HAP-1 (cell line): ENCODE measurements around the gene TUT4.
A peak's percentile ranks its signal among the peaks of the same experiment; 100 is the strongest.

Experiments
- DNase-seq, 2 experiments: peaks; one replicate each; pipeline ENCODE4 v3.0.0-alpha.2; 2016 to 2020; ENCODE audit warnings: low spot score in 2 of 2
- H3K27me3 ChIP-seq: fragments of 250-450 bp; sonication (Bioruptor Pico); 2 replicates; pipeline ENCODE4 v1.5.1; 2020; ENCODE audit warnings: low read depth, mild to moderate bottlenecking, moderate library complexity
- H3K36me3 ChIP-seq: fragments of 250-450 bp; sonication (Bioruptor Pico); replicated peaks from 2 replicates; pipeline ENCODE4 v1.5.1; 2020; ENCODE audit warnings: mild to moderate bottlenecking
- H3K4me1 ChIP-seq: fragments of 250-450 bp; sonication (Bioruptor Pico); 2 replicates; pipeline ENCODE4 v1.5.1; 2020; ENCODE audit warnings: mild to moderate bottlenecking
- H3K4me3 ChIP-seq: fragments of 250-450 bp; sonication (Bioruptor Pico); 2 replicates; pipeline ENCODE4 v1.5.1; 2020; ENCODE audit warnings: mild to moderate bottlenecking, moderate library complexity
- H3K9me3 ChIP-seq: fragments of 250-450 bp; sonication (Bioruptor Pico); 2 replicates; pipeline ENCODE4 v1.5.1; 2020; ENCODE audit warnings: mild to moderate bottlenecking, moderate library complexity
- in situ Hi-C: fragments of 300-500 bp; cut with MboI; formaldehyde crosslinking; loops from 3 replicates; pipeline ENCODE4 v1.14.3; 2020; ENCODE audit warnings: low sequenced_read_pairs, inconsistent platforms, mixed read lengths

Gene TUT4

DNA sequence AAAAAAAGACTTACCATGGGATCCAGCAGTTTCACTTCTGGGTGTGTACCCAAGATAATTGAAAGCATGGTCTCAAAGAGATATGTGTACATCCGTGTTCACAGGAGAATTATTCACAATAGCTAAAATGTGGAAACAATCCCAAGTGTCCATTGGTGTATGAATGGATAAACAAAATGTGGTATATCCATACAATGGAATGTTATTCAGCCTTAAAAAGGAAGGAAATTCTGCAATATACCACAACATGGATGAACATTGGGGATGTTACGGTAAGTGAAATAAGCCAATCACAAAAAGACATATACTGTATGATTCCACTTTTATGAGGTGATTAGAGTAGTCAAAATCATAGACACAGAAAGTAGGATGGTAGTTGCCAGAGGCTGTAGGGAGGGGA is 7.0 kb upstream of the TUT4 start:
- in situ Hi-C loops = no loop called here
- Histone ChIP-seq H3K4me3 (no peak overlapping the region), H3K36me3 (no peaks in the 10 kb centered on the region), H3K27me3 (no peaks in the 10 kb centered on the region; the same call in 1 of the 2 replicates), H3K9me3 (no peaks in the 10 kb centered on the region), H3K4me1 (no peaks in the 10 kb centered on the region)
- no peak for DNase-seq

DNA sequence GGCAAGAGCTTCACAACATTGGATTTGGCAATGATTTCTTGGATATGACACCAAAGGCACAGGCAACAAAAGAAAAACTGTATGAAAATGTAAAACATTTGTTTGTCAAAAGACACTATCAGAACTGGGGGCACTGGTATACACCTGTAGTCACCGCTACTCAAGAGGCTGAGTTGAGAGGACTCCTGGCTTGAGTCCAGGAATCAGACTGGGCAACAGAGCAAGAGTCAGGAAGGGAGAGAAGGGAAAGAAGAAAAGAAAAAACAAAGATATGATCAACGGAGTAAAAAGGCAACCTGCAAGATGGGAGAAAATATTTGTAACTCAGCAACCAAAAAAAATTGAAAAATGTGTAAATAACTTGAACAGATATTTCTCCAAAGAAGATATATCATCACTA is 6.0 kb upstream of the TUT4 start:
- in situ Hi-C loops = no loop called here
- Histone ChIP-seq H3K4me3 (no peak overlapping the region), H3K4me1 (peaks cover 5% of the 10 kb centered on the region), H3K36me3 (no peaks in the 10 kb centered on the region), H3K9me3 (no peaks in the 10 kb centered on the region), H3K27me3 (no peaks in the 10 kb centered on the region; the same call in 1 of the 2 replicates)
- DNase-seq = no peak

DNA sequence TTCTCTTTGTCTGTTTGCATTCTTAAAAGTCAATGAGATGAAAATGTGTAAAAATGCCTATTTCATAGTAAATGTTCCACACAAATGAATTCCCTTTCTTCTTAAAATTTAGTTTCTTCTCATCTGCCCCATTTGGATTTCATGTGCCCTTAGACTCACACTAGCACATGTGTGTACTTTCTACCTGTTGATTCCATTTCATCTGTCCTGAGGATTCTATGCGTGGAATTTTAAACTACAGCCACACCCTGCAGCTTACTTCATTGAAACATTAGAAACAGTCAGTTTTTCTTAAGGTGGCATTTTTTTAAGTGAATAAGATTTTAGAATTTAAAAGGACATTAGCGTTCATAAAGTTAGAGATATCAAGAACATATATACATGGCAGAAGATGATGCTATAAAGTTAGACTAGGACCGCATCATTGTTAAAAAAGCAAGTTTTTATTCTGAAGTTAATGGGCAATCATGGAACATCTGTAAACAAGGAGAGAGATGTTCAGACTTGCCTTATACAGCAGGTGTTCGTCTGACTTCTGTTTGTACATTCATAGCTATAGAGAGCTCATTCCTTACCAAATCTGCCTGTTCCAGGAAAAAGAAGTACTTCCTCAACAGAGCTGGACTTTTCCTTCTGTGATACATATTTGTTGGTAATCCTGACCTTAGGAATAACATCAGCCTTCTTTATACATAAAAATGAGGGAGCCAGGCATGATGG is 3.9 kb upstream of the TUT4 start:
- peaks cover 6% of the 10 kb centered on the region for H3K4me1 ChIP-seq
- in situ Hi-C loops = no loop called here
- no peaks in the 10 kb centered on the region for H3K36me3 ChIP-seq
- no peaks in the 10 kb centered on the region for H3K27me3 ChIP-seq
- no peak for DNase-seq
- H3K4me3 ChIP-seq = no peak overlapping the region
- no peaks in the 10 kb centered on the region for H3K9me3 ChIP-seq

DNA sequence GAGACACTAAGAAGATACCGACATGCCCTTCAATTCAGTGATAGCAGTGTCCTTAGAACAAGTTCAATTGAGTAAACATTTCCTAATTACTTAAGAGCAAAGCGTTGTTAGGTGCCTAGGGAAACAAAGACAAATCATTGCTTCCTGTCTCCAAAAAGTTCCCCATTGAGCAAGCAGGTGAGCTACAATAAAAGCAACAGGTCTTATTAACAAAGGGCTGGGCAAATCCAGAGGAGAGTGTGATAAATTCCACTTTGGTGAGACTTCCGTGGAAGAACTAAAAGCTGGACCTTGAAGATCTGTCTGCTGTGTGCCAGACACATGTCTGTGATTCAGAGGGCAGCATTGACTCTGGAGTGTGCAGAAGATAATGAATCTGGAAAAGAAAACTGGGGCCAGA is 1.9 kb upstream of the TUT4 start:
- H3K36me3 ChIP-seq = no peaks in the 10 kb centered on the region
- H3K4me1 ChIP-seq = peaks cover 9% of the 10 kb centered on the region
- in situ Hi-C loops = no loop called here
- no peaks in the 10 kb centered on the region for H3K9me3 ChIP-seq
- H3K27me3 ChIP-seq = no peaks in the 10 kb centered on the region
- no peak overlapping the region for H3K4me3 ChIP-seq
- DNase-seq = no peak

DNA sequence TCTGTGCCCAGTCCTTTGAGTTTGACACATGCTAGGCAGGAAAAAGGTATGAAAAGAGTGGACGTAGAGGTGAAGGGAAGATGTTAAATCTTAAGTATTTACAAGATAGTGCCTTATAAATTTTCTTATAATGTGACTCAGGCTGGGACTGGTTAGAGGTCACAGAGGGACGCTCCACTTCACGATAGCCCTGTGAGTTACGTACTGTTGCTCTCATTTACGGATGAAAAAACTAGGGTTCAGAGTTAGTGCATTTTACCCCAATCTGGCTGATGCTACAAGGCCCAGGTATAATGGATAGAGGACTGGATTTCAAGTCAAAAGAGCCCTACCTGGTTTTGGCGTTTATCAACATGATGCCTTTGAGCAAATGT is 1.4 kb upstream of the TUT4 start:
- Histone ChIP-seq H3K36me3 (no peaks in the 10 kb centered on the region), H3K27me3 (no peaks in the 10 kb centered on the region), H3K4me1 (peaks cover 12% of the 10 kb centered on the region), H3K9me3 (no peaks in the 10 kb centered on the region), H3K4me3 (peak overlapping the region; percentile 70)
- no peak for DNase-seq
- in situ Hi-C loops = no loop called here

DNA sequence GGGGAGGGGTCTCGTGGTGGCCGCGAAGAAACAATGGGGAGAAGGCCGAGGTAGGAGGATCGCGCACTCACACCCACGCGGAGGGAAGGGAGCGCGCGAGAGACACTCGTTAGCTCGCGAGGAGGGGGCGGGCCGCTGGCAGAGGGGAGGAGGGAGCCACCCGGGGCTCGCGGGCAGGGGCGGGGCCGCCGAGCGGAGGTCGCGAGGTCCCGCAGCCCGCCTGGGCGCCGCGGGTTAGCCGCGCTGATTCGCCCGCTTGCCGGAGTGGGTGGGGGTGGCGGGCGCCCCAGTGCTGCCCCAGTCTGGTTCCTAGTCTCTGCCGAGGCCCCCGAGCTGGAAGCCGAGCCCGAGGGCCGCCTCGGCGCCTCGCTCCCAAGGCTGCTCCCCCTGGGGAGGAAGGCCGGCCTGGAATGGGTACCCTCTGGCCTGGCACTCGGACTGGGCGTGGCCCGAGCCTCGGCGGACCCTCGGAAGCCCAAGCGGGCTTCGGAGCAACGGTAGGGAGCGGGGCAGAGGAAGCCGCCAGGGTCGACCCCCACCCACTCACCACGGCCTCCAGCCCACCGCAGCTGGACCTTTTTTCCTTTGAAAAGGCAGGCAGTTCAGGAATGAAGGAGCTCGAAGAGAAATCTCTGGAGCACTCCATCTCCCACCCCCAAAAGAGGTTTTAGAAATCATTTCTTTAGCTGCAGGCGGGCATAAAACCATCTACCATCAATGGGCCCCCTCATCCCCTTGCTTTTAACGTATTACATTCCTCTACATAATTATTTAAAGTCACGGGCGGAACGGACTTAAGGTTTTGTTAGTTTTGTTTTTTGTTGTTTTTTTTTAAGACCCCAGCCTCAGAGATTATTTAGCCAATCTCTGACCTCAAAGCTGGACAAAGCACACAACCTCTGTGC is 722 bp upstream of the TUT4 start:
- no peaks in the 10 kb centered on the region for H3K36me3 ChIP-seq
- no peaks in the 10 kb centered on the region for H3K9me3 ChIP-seq
- H3K4me3 ChIP-seq = peak overlapping the region; percentile 70
- DNase-seq = peak; percentile 75 to 93
- H3K27me3 ChIP-seq = no peaks in the 10 kb centered on the region
- H3K4me1 ChIP-seq = peaks cover 18% of the 10 kb centered on the region
- in situ Hi-C loops = no loop called here

DNA sequence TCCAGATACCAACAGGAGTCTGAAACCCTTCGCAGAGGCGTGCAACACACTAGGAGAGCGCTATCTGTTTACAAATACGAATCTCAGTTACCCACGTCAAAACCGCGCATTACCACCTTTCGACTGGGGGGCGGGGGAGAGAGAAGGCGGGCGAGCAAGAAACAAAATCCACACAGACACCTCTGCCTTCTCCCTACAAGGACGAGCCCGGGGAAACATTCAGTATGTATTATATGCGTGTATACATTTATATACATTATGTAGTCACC is 722 bp downstream of the TUT4 start:
- no peaks in the 10 kb centered on the region for H3K36me3 ChIP-seq
- in situ Hi-C loops = no loop called here
- DNase-seq = peak; percentile 57 to 70

DNA sequence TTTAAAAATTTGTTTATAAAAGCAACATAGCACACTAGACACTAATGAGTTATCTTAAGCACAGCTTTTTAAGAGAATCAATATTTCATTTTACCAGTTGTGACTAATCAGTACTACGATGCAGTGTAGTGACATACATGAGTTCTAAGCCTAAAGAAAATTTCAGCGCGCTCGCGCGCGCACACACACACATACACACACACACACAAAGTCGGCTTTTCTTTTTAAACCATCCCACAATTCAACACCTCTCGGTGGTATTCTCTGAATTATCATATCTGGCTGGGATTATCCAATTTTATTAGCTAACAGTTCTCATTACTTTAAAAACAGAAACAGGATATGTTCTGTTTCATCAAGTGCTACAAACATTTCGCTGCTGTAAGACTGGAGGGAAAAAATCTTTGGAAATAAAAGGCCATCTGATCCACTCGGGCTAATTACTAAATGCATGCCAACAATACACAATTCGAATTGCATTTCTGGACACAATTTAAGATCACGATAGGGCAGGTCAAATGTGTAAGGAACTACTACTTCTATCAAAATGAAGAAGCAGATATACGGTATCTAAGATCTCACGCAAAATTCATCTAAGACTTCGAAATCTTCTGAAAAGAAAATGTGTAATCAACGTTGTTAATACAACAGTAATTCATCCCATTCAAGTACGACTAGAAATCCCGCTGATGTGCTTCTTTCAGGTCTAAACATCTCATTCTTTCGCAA is 1.2 kb downstream of the TUT4 start:
- Histone ChIP-seq H3K27me3 (no peaks in the 10 kb centered on the region), H3K9me3 (no peaks in the 10 kb centered on the region), H3K4me3 (peak overlapping the region; percentile 70), H3K4me1 (peaks cover 20% of the 10 kb centered on the region), H3K36me3 (no peaks in the 10 kb centered on the region)
- peak; percentile 29 to 54 for DNase-seq
- in situ Hi-C loops = no loop called here

More for the DNA sequence above, 722 bp downstream of the TUT4 start:
- H3K9me3 ChIP-seq = no peaks in the 10 kb centered on the region
- H3K4me1 ChIP-seq = peaks cover 20% of the 10 kb centered on the region
- H3K27me3 ChIP-seq = no peaks in the 10 kb centered on the region
- H3K4me3 ChIP-seq = peak overlapping the region; percentile 70

DNA sequence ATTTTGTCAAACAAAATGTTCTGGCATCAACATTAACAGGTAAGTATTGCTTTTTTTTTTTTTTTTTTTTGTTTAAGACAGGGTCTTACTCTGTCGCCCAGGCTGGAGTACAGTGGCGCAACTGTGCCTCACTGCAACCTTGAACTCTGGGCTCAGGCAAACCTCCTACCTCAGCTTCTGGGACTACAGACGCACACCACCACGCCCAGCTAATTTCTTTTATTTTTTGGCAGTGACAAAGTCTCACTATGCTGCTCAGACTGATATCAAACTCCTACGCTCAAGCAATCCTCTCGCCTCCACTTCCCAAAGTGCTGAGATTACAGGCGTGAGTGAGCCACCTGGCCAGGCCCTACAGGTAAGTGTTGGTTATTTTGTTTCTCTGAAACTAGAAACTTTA is 2.4 kb downstream of the TUT4 start:
- Histone ChIP-seq H3K36me3 (no peaks in the 10 kb centered on the region), H3K27me3 (no peaks in the 10 kb centered on the region), H3K4me3 (no peak overlapping the region), H3K4me1 (peaks cover 20% of the 10 kb centered on the region), H3K9me3 (no peaks in the 10 kb centered on the region)
- no peak for DNase-seq
- in situ Hi-C loops = no loop called here

DNA sequence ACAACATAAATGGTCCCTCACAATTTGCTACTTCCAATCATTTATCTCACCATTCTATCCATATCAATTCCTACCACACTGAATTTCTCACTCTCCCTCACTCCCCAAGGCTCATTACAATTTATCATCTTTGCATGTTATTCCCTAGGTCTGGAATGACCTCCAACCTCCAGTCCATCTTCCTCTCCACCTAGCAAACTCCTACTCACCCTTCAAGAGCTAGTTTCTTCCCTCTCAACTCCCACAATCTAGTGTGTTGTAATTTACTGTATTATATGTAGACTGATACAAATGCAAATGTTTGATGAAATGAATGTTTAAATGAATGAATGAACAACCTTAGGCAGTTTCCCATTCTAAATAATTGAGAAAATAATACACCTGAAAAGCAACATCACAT is 3.6 kb downstream of the TUT4 start:
- in situ Hi-C loops = no loop called here
- H3K27me3 ChIP-seq = no peaks in the 10 kb centered on the region

DNA sequence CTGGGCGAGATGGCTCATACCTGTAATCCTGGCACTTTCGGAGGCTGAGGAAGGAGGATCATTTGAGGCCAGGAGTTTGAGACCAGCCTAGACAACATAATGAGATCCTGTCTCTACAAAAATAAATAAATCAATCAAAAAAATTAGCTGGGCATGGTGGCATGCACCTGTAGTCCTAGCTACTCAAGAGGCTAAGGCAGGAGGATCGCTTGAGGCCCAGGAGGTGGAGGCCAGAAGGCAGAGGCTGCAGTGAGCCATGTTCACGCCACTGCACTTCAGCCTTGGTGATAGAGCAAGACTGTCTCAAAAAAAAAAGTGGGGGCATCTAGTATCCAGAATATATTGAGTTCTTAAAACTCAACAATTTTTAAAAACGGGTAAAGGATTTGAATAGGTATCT is 6.0 kb downstream of the TUT4 start:
- in situ Hi-C loops = no loop called here
- H3K9me3 ChIP-seq = peaks cover 4% of the 10 kb centered on the region
- DNase-seq = no peak
- H3K36me3 ChIP-seq = no peaks in the 10 kb centered on the region
- no peak overlapping the region for H3K4me3 ChIP-seq
- no peaks in the 10 kb centered on the region for H3K27me3 ChIP-seq
- peaks cover 14% of the 10 kb centered on the region for H3K4me1 ChIP-seq

More for the DNA sequence above, 3.6 kb downstream of the TUT4 start:
- Histone ChIP-seq H3K4me3 (no peak overlapping the region), H3K4me1 (peaks cover 18% of the 10 kb centered on the region), H3K9me3 (no peaks in the 10 kb centered on the region), H3K36me3 (no peaks in the 10 kb centered on the region)
- DNase-seq = no peak

DNA sequence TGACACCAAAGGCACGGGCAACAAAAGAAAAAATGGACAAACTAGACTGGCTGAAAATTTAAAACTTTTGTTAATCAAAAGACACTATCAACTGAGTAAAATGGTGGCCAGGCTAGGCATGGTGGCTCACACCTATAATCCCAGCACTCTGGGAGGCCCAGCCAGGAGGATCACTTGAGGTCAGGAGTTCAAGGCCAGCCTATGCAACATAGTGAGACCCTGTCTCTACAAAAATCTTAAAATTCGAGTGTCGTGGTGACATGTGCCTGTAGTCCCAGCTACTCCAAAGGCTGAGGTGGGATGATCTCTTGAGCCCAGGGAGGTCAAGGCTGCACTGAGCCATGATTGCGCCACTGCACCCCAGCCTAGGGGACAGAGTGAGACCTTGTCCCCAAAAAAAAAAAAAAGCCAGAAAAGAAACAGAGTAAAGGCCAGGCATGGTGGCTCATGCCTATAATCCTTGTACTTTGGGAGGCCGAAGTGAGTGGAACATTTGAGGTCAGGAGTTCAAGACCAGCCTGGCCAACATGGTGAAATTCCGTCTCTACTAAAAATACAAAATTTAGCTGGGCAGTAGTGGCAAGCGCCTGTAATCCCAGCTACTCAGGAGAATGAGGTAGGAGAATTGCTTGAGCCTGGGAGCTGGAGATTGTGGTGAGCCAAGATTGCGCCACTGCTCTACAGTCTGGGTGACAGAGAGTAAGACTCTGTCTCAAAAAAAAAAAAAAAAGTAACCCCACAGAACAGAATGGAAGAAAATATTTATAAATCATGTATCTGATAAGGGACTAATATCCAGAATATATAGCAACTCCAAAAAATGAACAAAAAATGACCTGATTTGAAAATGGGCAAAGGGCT is 8.0 kb downstream of the TUT4 start:
- Histone ChIP-seq H3K27me3 (no peaks in the 10 kb centered on the region), H3K4me3 (no peak overlapping the region), H3K9me3 (peaks cover 4% of the 10 kb centered on the region), H3K36me3 (no peaks in the 10 kb centered on the region), H3K4me1 (peaks cover 10% of the 10 kb centered on the region; the same call in 1 of the 2 replicates)
- DNase-seq = no peak
- in situ Hi-C loops = no loop called here

DNA sequence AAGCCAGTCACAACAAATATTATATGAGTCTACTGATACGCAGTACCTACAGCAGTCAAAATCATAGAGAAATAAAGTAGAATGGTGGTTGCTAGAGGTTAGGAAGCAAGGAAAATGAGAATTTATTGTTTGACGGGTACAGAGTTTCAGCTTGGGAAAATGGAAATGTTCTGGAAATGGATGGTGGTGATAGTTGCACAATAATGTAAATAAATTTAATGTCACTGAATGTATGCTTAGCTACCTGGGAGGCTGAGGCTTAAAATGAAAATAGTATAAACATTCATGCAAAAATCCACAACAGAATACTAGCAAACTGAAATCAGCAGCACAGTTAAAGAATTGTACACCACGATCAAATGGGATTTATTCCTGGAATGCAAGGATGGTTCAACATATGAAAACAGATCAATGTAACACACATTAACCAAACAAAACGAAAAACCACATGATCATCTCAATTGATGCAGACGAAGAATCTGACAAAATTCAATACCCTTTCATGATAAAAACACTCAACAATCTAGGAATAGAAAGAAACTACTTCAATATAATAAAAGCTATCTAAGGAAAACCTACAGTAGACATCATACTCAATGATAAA is 10.7 kb downstream of the TUT4 start:
- peaks cover 4% of the 10 kb centered on the region for H3K9me3 ChIP-seq
- H3K4me3 ChIP-seq = no peak overlapping the region
- no peaks in the 10 kb centered on the region for H3K27me3 ChIP-seq
- H3K4me1 ChIP-seq = no peaks in the 10 kb centered on the region
- H3K36me3 ChIP-seq = no peaks in the 10 kb centered on the region
- no peak for DNase-seq
- in situ Hi-C loops = no loop called here
